SK-N-SH treated with all-trans-retinoic acid at 6 μM for 48 hours (cell line): ENCODE results near the gene SLF1.

Experiments
- ARNTL ChIP-seq: fragments of 450-650 bp; formaldehyde crosslinking; IDR thresholded peaks from 2 replicates; pipeline ENCODE4 v1.5.0; 2020; ENCODE audit warnings: low read depth, mild to moderate bottlenecking, moderate library complexity, borderline replicate concordance
- BACH2 ChIP-seq: fragments of 250-450 bp; sonication (Bioruptor Pico); IDR thresholded peaks from 2 replicates; pipeline ENCODE4 v1.9.0; 2021; ENCODE audit warnings: mild to moderate bottlenecking, borderline replicate concordance
- CREB5 ChIP-seq: fragments of 250-450 bp; sonication (Bioruptor Pico); IDR thresholded peaks from 2 replicates; pipeline ENCODE4 v1.5.1; 2020; ENCODE audit warnings: low read depth, mild to moderate bottlenecking, moderate library complexity
- PATZ1 ChIP-seq: fragments of 250-450 bp; sonication (Bioruptor Pico); IDR thresholded peaks from 2 replicates; pipeline ENCODE4 v1.8.0; 2020; ENCODE audit warnings: mild to moderate bottlenecking, moderate library complexity, borderline replicate concordance
- POU6F1 ChIP-seq: fragments of 250-450 bp; sonication (Bioruptor Pico); IDR thresholded peaks from 2 replicates; pipeline ENCODE4 v1.8.0; 2021; ENCODE audit warnings: low read depth, mild to moderate bottlenecking, moderate library complexity, borderline replicate concordance
- RARB ChIP-seq: fragments of 250-450 bp; sonication (Bioruptor Pico); IDR thresholded peaks from 2 replicates; pipeline ENCODE4 v1.8.0; 2021; ENCODE audit warnings: mild to moderate bottlenecking, moderate library complexity
- SNAI2 ChIP-seq: fragments of 250-450 bp; sonication (Bioruptor Pico); IDR thresholded peaks from 2 replicates; pipeline ENCODE4 v1.5.0; 2020; ENCODE audit warnings: mild to moderate bottlenecking, moderate library complexity
- TCF4 ChIP-seq: fragments of 250-450 bp; sonication (Bioruptor Pico); IDR thresholded peaks from 2 replicates; pipeline ENCODE4 v1.8.0; 2021; ENCODE audit warnings: mild to moderate bottlenecking, moderate library complexity, borderline replicate concordance
- TOX ChIP-seq: fragments of 250-450 bp; sonication (Bioruptor Pico); IDR thresholded peaks from 2 replicates; pipeline ENCODE4 v1.8.0; 2021; ENCODE audit warnings: mild to moderate bottlenecking, moderate library complexity, borderline replicate concordance
- ZFP30 ChIP-seq: fragments of 450-650 bp; formaldehyde crosslinking; IDR thresholded peaks from 2 replicates; pipeline ENCODE4 v1.5.0; 2022; ENCODE audit warnings: mild to moderate bottlenecking, moderate library complexity

GRCh38 chr5:94632024-94632423, 13.6 kb downstream of the SLF1 start:
- no peak for TF ChIP-seq SNAI2 (CRISPR knock-in tag)
- TF ChIP-seq ZFP30 (CRISPR knock-in tag), result no peak
- no peak for TF ChIP-seq TOX (CRISPR knock-in tag)
- no peak for TF ChIP-seq BACH2 (CRISPR knock-in tag)
- TF ChIP-seq TCF4 (CRISPR knock-in tag), result no peak
- TF ChIP-seq POU6F1, result no peak
- no peak for TF ChIP-seq CREB5 (CRISPR knock-in tag)
- TF ChIP-seq RARB (CRISPR knock-in tag), result no peak
- TF ChIP-seq ARNTL (CRISPR knock-in tag), result no peak
- TF ChIP-seq PATZ1, result no peak
